ENCODE measurements around the gene ANTXR2. TPM values are rescaled to one million over a fixed set of nuclear protein-coding genes. Genes with fewer than 3 reads are reported as not detected.

The ANTXR2 gene
- total RNA-seq, 2 experiments from 2014 or later: not detected

DNA sequence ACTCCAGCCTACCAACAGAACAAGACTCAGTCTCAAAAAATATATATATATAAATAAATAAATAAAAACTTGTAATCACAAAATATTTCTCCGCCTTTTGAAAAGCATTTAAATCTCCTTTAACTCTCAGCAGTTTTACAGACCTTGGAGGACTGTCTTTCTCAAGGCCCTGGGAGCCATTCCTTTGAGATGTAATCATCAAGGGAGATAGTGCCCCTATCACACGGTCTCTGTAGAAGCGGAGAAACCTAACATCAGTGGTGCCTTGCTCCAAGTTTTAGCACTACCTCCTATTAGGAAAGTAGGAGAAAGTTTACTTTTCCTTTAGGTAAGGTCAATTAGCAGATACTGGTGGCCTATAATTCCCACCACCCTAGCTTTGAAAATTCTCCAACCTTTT lies 58.5 kb downstream of the ANTXR2 start:
- ChIA-PET CTCF (ENCODE audit: unreplicated experiment) (no interaction called here), POLR2A (no interaction called here)
- Histone ChIP-seq H3K36me3 (ENCODE audit: insufficient read depth, low read length) (no peaks in the 10 kb centered on the region), H4K20me1 (ENCODE audit: insufficient read depth, low read length) (no peaks in the 10 kb centered on the region), H3K9me3 (ENCODE audit: low read length) (no peaks in the 10 kb centered on the region), H3K9me2 (ENCODE audit: insufficient read depth, low read length) (no peaks in the 10 kb centered on the region), H3K4me1 (ENCODE audit: insufficient read depth, low read length, poor library complexity, severe bottlenecking) (no peaks in the 10 kb centered on the region), H3K27ac (ENCODE audit: low read depth, low read length, poor library complexity, severe bottlenecking) (no peak overlapping the region), H3K79me2 (ENCODE audit: insufficient read depth, low read depth, low read length) (no peaks in the 10 kb centered on the region), H2AFZ (ENCODE audit: low read length) (no peak overlapping the region), H3K4me3 (ENCODE audit: low read depth, low read length, poor library complexity, severe bottlenecking) (no peak overlapping the region), H3K4me2 (ENCODE audit: low read length) (no peak overlapping the region)
- no TSS peak for BruUV-seq (replicated peaks)
- no peak for DNase-seq (ENCODE audit: low spot score)
- no peak for TF ChIP-seq EZH2phosphoT487 (IDR thresholded peaks at IDR 0.05; ENCODE audit: borderline replicate concordance, low read depth, low read length)
- no peak for TF ChIP-seq CTCF (conservative IDR thresholded peaks at IDR 0.05; ENCODE audit: low read length)
- intact Hi-C loops (cut with micrococcal nuclease; ENCODE audit: unreplicated experiment): no loop called here

- no peaks in the 10 kb centered on the region for H3K4me1 ChIP-seq (ENCODE audit: insufficient read depth, low read length, poor library complexity, severe bottlenecking)
- no peaks in the 10 kb centered on the region for H4K20me1 ChIP-seq (ENCODE audit: insufficient read depth, low read length)
- CTCF ChIA-PET (ENCODE audit: unreplicated experiment): no interaction called here
- H3K36me3 ChIP-seq (ENCODE audit: insufficient read depth, low read length): no peaks in the 10 kb centered on the region
- H3K79me2 ChIP-seq (ENCODE audit: insufficient read depth, low read depth, low read length): no peaks in the 10 kb centered on the region
- no peak for DNase-seq (ENCODE audit: low spot score)
- no peaks in the 10 kb centered on the region for H3K9me2 ChIP-seq (ENCODE audit: insufficient read depth, low read length)
- H3K27ac ChIP-seq (ENCODE audit: low read depth, low read length, poor library complexity, severe bottlenecking): no peak overlapping the region
- no peak overlapping the region for H3K4me2 ChIP-seq (ENCODE audit: low read length)
- no TSS peak for BruUV-seq (replicated peaks)
- no peak for TF ChIP-seq CTCF (conservative IDR thresholded peaks at IDR 0.05; ENCODE audit: low read length)
- TF ChIP-seq EZH2phosphoT487 (IDR thresholded peaks at IDR 0.05; ENCODE audit: borderline replicate concordance, low read depth, low read length): no peak
- H2AFZ ChIP-seq (ENCODE audit: low read length): no peak overlapping the region
- intact Hi-C loops (cut with micrococcal nuclease; ENCODE audit: unreplicated experiment): no loop called here
- POLR2A ChIA-PET: no interaction called here
- H3K4me3 ChIP-seq (ENCODE audit: low read depth, low read length, poor library complexity, severe bottlenecking): no peak overlapping the region
- H3K9me3 ChIP-seq (ENCODE audit: low read length): no peaks in the 10 kb centered on the region
Measured at GRCh38 chr4:80012291-80012690, 60.7 kb downstream of the ANTXR2 start.

- BruUV-seq (replicated peaks): no TSS peak
- Histone ChIP-seq H4K20me1 (ENCODE audit: insufficient read depth, low read length) (no peaks in the 10 kb centered on the region), H3K9me2 (ENCODE audit: insufficient read depth, low read length) (no peaks in the 10 kb centered on the region), H2AFZ (ENCODE audit: low read length) (no peak overlapping the region), H3K79me2 (ENCODE audit: insufficient read depth, low read depth, low read length) (no peaks in the 10 kb centered on the region), H3K4me3 (ENCODE audit: low read depth, low read length, poor library complexity, severe bottlenecking) (no peak overlapping the region), H3K36me3 (ENCODE audit: insufficient read depth, low read length) (no peaks in the 10 kb centered on the region), H3K9me3 (ENCODE audit: low read length) (no peaks in the 10 kb centered on the region), H3K4me2 (ENCODE audit: low read length) (no peak overlapping the region), H3K27ac (ENCODE audit: low read depth, low read length, poor library complexity, severe bottlenecking) (no peak overlapping the region), H3K4me1 (ENCODE audit: insufficient read depth, low read length, poor library complexity, severe bottlenecking) (no peaks in the 10 kb centered on the region)
- ChIA-PET POLR2A (no interaction called here), CTCF (ENCODE audit: unreplicated experiment) (no interaction called here)
- DNase-seq (ENCODE audit: low spot score): no peak
- TF ChIP-seq CTCF (conservative IDR thresholded peaks at IDR 0.05; ENCODE audit: low read length) (no peak), EZH2phosphoT487 (IDR thresholded peaks at IDR 0.05; ENCODE audit: borderline replicate concordance, low read depth, low read length) (no peak)
- intact Hi-C loops (cut with micrococcal nuclease; ENCODE audit: unreplicated experiment): no loop called here
Measured at GRCh38 chr4:80011636-80012236, 61.3 kb downstream of the ANTXR2 start.
